Loucy (cell line): ENCODE data around the gene C10orf71.

Experiments
- H2AFZ ChIP-seq: fragments of 200-600 bp; sonication (generic); 2 replicates; pipeline ENCODE4 v1.6.0; 2016; ENCODE audit warnings: antibody characterized with exemption, mild to moderate bottlenecking, low read length, moderate library complexity
- H3F3A ChIP-seq: fragments of 200-600 bp; 2 replicates; pipeline ENCODE4 v1.6.0; 2016; ENCODE audit warnings: antibody characterized with exemption, low read depth, mild to moderate bottlenecking
- H3K27me3 ChIP-seq: fragments of 200-600 bp; sonication (generic); 2 replicates; pipeline ENCODE4 v1.6.1; 2014; ENCODE audit warnings: low read length, mild to moderate bottlenecking; ENCODE audit not compliant: insufficient read depth, poor library complexity, severe bottlenecking
- H3K36me3 ChIP-seq: fragments of 200-600 bp; sonication (generic); 2 replicates; pipeline ENCODE4 v1.6.1; 2016; ENCODE audit warnings: low read length; ENCODE audit not compliant: insufficient read depth
- H3K4me1 ChIP-seq: fragments of 200-600 bp; sonication (generic); 2 replicates; pipeline ENCODE4 v1.5.1; 2014; ENCODE audit warnings: low read length, mild to moderate bottlenecking; ENCODE audit not compliant: insufficient read depth, poor library complexity, severe bottlenecking
- H3K4me2 ChIP-seq: fragments of 200-600 bp; sonication (generic); 2 replicates; pipeline ENCODE4 v1.6.0; 2014; ENCODE audit warnings: antibody characterized with exemption, low read length, low read depth, mild to moderate bottlenecking; ENCODE audit not compliant: poor library complexity, severe bottlenecking
- H3K4me3 ChIP-seq: fragments of 200-600 bp; sonication (generic); 2 replicates; pipeline ENCODE4 v1.5.1; 2014; ENCODE audit warnings: low read length, mild to moderate bottlenecking, mixed read lengths; ENCODE audit not compliant: poor library complexity, severe bottlenecking
- H3K79me2 ChIP-seq: fragments of 200-600 bp; sonication (generic); 2 replicates; pipeline ENCODE4 v1.6.1; 2014; ENCODE audit warnings: low read length; ENCODE audit not compliant: insufficient read depth
- H3K9ac ChIP-seq: fragments of 200-600 bp; sonication (generic); 2 replicates; pipeline ENCODE4 v1.6.0; 2014; ENCODE audit warnings: mild to moderate bottlenecking, low read depth, low read length, moderate library complexity; ENCODE audit not compliant: poor library complexity, severe bottlenecking
- H3K9me2 ChIP-seq: fragments of 200-600 bp; sonication (generic); replicated peaks from 2 replicates; pipeline ENCODE4 v1.6.1; 2016; ENCODE audit warnings: low read depth, low read length, mixed read lengths
- H3K9me3 ChIP-seq: fragments of 200-600 bp; sonication (generic); 2 replicates; pipeline ENCODE4 v1.6.1; 2014; ENCODE audit warnings: mild to moderate bottlenecking, antibody characterized with exemption, low read length, low read depth; ENCODE audit not compliant: insufficient read depth
- H4K20me1 ChIP-seq: fragments of 200-600 bp; sonication (generic); 2 replicates; pipeline ENCODE4 v1.6.0; 2014; ENCODE audit warnings: antibody characterized with exemption, low read length, mild to moderate bottlenecking; ENCODE audit not compliant: insufficient read depth, poor library complexity, severe bottlenecking
- EZH2phosphoT487 ChIP-seq: fragments of 200-600 bp; IDR thresholded peaks from 2 replicates; pipeline ENCODE4 v1.6.1; 2018; ENCODE audit warnings: antibody characterized with exemption, mild to moderate bottlenecking, moderate library complexity, borderline replicate concordance
- TF ChIP-seq, protein P1 (sequence below): fragments of 200-600 bp; sonication (generic); conservative IDR thresholded peaks from 2 replicates; pipeline ENCODE4 v1.5.1; 2014; ENCODE audit warnings: mild to moderate bottlenecking, antibody characterized with exemption, low read length

Gene C10orf71

DNA sequence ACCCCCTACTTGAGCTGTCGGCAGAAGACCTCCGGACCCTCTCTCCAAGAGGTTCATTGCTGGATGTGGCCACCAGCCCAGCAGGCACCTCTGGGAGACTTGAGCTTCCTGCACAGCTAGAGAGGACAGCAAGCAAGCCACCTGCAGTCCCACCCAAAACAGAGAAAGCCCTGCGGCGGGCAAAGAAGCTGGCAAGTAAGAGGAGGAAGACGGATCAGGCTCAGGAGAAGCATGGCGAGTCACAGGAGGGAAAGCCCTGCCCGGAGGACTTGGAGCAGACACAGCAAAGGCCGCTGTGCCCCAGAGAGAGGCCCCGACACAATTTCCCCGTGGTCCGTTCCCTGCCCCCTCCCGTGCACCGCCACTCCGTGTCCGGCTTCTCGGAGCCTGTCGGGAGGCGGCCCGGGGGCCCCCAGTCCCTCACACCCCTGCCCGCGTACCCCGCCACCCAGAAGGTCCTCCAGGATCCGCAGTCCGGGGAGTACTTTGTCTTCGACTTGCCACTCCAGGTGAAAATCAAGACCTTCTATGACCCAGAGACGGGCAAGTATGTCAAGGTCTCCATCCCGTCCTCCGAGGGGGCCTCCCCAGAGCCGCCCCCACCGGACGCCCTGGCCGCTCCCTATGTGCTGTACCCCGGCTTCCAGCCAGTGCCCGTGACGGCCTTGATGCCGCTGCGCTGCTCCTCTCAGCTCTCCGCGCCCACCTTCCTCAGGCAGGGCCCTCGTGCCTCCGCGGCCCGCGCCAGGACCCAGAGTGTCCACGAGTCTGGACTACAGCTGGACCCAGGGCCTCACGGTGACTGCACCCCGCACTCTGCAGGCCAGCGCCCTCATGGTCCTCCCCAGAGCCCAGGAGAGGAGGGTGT lies 27.2 kb downstream of the C10orf71 start:
- Histone ChIP-seq H3K4me1 (peaks cover 3% of the 10 kb centered on the region), H3K4me3 (no peak overlapping the region), H3K9ac (no peak overlapping the region), H3K79me2 (no peaks in the 10 kb centered on the region), H3F3A (no peaks in the 10 kb centered on the region), H3K4me2 (no peak overlapping the region), H4K20me1 (no peaks in the 10 kb centered on the region), H3K9me2 (no peaks in the 10 kb centered on the region), H2AFZ (no peak overlapping the region), H3K9me3 (no peaks in the 10 kb centered on the region), H3K27me3 (peaks cover 25% of the 10 kb centered on the region), H3K36me3 (no peaks in the 10 kb centered on the region)
- no peak for TF ChIP-seq EZH2phosphoT487
- TF ChIP-seq, protein P1, sequence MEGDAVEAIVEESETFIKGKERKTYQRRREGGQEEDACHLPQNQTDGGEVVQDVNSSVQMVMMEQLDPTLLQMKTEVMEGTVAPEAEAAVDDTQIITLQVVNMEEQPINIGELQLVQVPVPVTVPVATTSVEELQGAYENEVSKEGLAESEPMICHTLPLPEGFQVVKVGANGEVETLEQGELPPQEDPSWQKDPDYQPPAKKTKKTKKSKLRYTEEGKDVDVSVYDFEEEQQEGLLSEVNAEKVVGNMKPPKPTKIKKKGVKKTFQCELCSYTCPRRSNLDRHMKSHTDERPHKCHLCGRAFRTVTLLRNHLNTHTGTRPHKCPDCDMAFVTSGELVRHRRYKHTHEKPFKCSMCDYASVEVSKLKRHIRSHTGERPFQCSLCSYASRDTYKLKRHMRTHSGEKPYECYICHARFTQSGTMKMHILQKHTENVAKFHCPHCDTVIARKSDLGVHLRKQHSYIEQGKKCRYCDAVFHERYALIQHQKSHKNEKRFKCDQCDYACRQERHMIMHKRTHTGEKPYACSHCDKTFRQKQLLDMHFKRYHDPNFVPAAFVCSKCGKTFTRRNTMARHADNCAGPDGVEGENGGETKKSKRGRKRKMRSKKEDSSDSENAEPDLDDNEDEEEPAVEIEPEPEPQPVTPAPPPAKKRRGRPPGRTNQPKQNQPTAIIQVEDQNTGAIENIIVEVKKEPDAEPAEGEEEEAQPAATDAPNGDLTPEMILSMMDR = no peak

DNA sequence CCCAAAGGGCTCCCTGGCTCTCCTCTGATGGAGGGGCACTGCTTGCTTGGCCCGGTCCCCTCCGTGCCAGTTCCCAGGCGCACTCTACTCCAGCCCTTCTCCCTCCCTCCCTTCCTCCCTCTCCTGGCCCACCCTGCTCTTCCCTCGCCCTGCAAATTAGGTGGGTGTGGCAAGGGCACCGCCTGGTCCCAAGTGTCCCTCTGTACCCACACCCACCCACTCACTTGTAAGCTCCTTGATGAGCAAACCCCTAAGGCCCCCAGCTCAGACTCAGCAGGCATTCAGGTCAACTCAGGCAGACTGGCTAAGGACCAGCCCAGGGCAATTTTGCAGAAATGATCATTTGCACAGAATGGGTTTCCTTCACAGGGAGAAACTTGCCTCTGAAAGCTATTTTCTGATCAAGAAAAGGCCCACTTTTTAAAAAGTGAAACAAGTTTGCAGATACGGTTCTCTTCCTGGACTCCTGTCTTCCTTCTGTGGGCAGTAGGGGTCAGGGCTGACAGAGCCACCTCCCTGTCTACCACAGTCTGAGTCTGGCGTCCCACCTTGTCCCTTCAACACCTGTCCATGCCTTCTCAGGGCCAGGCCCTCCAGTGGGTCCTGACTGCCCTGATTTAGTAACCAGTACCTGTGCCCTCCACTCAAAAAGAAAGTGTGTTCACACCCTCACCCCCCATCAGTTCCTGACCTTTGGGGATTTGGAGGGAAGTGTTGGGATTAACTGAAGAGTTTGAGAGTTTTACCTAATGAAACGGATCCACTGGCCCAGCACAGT lies 28.3 kb downstream of the C10orf71 start:
- H3K4me2 ChIP-seq = no peak overlapping the region
- H3K9ac ChIP-seq = no peak overlapping the region
- H3K27me3 ChIP-seq = peaks cover 35% of the 10 kb centered on the region
- no peak for TF ChIP-seq EZH2phosphoT487
- TF ChIP-seq, protein P1 = no peak
- H3F3A ChIP-seq = no peaks in the 10 kb centered on the region
- no peaks in the 10 kb centered on the region for H3K9me3 ChIP-seq
- no peak overlapping the region for H3K4me3 ChIP-seq
- no peaks in the 10 kb centered on the region for H4K20me1 ChIP-seq
- no peaks in the 10 kb centered on the region for H3K4me1 ChIP-seq
- no peak overlapping the region for H2AFZ ChIP-seq
- H3K36me3 ChIP-seq = no peaks in the 10 kb centered on the region
- H3K9me2 ChIP-seq = no peaks in the 10 kb centered on the region
- H3K79me2 ChIP-seq = no peaks in the 10 kb centered on the region

DNA sequence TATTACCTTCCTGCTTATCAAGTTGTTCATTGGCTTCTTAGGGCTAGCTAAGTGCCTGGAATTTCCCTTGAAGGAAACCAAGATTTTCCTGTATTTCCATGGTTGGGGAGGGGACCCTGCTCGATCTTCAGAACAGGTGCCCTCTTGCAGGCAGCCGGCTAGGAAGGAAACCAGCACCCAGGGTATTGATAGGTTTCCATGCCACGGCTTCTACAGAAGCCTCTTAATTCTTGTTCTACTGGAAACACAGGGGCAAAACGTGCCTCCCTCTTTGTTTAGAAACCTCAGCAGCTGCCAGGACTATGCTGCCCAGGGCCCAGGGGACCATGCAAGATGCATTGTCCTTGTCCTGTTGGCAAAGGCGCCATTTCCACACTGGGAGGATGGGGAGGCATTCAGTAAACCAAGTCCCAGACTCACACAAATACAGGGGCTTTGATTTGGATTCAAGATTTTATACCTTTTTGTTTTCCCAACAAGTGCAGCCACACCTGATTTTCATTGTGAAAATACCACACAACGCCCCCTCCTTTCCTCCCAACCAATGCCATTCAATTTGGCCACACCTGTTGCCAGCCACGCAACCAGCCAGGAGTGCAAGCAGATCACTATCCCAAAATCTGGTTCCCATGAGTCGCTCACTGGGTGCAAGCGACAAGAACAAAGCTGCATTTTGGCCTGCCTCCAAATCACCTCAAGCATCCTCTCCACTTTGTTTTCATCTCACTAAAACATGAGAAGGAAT lies 29.6 kb downstream of the C10orf71 start:
- Histone ChIP-seq H3K9me2 (no peaks in the 10 kb centered on the region), H4K20me1 (no peaks in the 10 kb centered on the region), H3K9me3 (no peaks in the 10 kb centered on the region), H3K4me2 (no peak overlapping the region), H3K27me3 (peaks cover 49% of the 10 kb centered on the region), H3K9ac (no peak overlapping the region), H3K4me3 (no peak overlapping the region), H2AFZ (no peak overlapping the region), H3K4me1 (no peaks in the 10 kb centered on the region), H3F3A (no peaks in the 10 kb centered on the region), H3K79me2 (no peaks in the 10 kb centered on the region), H3K36me3 (no peaks in the 10 kb centered on the region)
- TF ChIP-seq, protein P1 = no peak
- no peak for TF ChIP-seq EZH2phosphoT487
